Ovary (tissue), 9 donors: Measurements from ENCODE around the gene RASA2. TPM values are rescaled to one million over a fixed set of nuclear protein-coding genes. Genes with fewer than 3 reads are reported as not detected.
"Not testable (repeated sequence)": the region's sequence is repeated elsewhere in the genome, so short reads cannot be mapped to it uniquely, and the experiment has no call there.

Experiments used
- DNase-seq, 5 donors: peaks; one replicate each; pipeline ENCODE4 v3.0.0-alpha.2; 2019 to 2020
- H3K27ac ChIP-seq, 2 donors: fragments of 200-600 bp; one replicate each; pipeline versions ENCODE4 v1.5.1 to v1.8.0; 2019 to 2022
- H3K27me3 ChIP-seq: fragments of 200-600 bp; one replicate; pipeline ENCODE4 v1.8.0; 2022
- H3K36me3 ChIP-seq: fragments of 200-600 bp; sonication (generic); one replicate; pipeline ENCODE4 v1.5.1; 2019
- H3K4me1 ChIP-seq: one replicate; pipeline ENCODE4 v1.8.1; 2013; ENCODE audit warnings: mild to moderate bottlenecking, moderate library complexity; ENCODE audit not compliant: insufficient read depth
- H3K4me3 ChIP-seq: fragments of 200-600 bp; sonication (generic); one replicate; pipeline ENCODE4 v1.5.1; 2017
- H3K9me3 ChIP-seq, 2 donors: fragments of 200-600 bp in 1 of 2; sonication (generic) in 1 of 2; one replicate each; pipeline versions ENCODE4 v1.5.1 to v1.8.1; 2013 to 2019; ENCODE audit warnings: mild to moderate bottlenecking in 1 of 2, moderate library complexity in 1 of 2
- EP300 ChIP-seq: sonication (generic); formaldehyde crosslinking; IDR thresholded peaks from one replicate; pipeline ENCODE4 v1.6.1; 2017; ENCODE audit warnings: antibody characterized with exemption
- POLR2A ChIP-seq: fragments of 450-650 bp; IDR thresholded peaks from one replicate; pipeline ENCODE4 v1.6.1; 2017; ENCODE audit warnings: antibody characterized with exemption, mild to moderate bottlenecking, moderate library complexity
- WGBS, 3 donors: extraction: QIAGEN DNeasy Blood & Tissue Kit in 1 of 3; methylation state at CpG; one replicate each; pipeline versions ENCODE4 v1.1.5 to v1.1.7; 2013 to 2017; 5-methylcytosine and 5-hydroxymethylcytosine counted together
- intact Hi-C, 4 donors: fragments of 100-400 bp; cut with DNase I; formaldehyde crosslinking; loops; one replicate each; pipeline versions ENCODE4 v1.11.0 to v1.15.1; 2022 to 2023
- polyA plus RNA-seq, 2 donors: library from polyadenylated mRNA; stranded (reverse); fragments of 200-250 nt in 1 of 2; fragments of 350-450 nt in 1 of 2; fragmentation: Illumina TruSeq in 1 of 2; extraction: RNeasy Lipid Tissue Mini Kit (QIAGEN cat#74804) in 1 of 2; gene quantifications; one replicate each; pipeline ENCODE4 v1.2.3, GENCODE V29; 2013 to 2014
- total RNA-seq, 7 donors: library from RNA; depleted of rRNA in 2 of 7; stranded (reverse); fragments of >200 nt in 2 of 7; fragmentation: NEBNext Ultra II Directional in 3 of 7; extraction: Animal tissue kit (Norgen Biotek cat#: 25700) in 3 of 7; gene quantifications; one replicate each; pipeline versions ENCODE4 v1.1.0 to v1.2.4, GENCODE V29; 2016 to 2023
- TF ChIP-seq, protein P1 (sequence below), 3 donors: fragments of 450-650 bp in 2 of 3; fragments of 200-600 bp in 1 of 3; IDR thresholded peaks; one replicate each; pipeline versions ENCODE4 v1.5.1 to v1.8.0; 2016 to 2022; ENCODE audit warnings: antibody characterized with exemption in 3 of 3, mild to moderate bottlenecking in 1 of 3
- donor health status: DM: no; HTN: no; CAD: no; lungs with moderate emphysema.
- donor health status: DM: no; HTN: no; CAD: no.
- donor health status: Bipolar disorder and iron deficiency.
- donor health status: DM: yes; HTN: yes; CAD: no.
- donor health status: DM: no; HTN: no; CAD: no.
- donor health status: DM: yes; HTN: yes; CAD: no.

RASA2 gene
- total and polyA plus RNA-seq, 9 donors = 6.9 to 28.1 (median 17.6) TPM

GRCh38 chr3:141477224-141477623 is 9.6 kb upstream of the RASA2 start:
- no peak for DNase-seq
- intact Hi-C loops = loop anchor here in 1 of 4 donors (5.0 kb wide), 1 partner anchor 80 kb away; no protein-coding TSS in a partner anchor
- no peaks in the 10 kb centered on the region for H3K4me1 ChIP-seq
- H3K36me3 ChIP-seq = no peaks in the 10 kb centered on the region
- H3K4me3 ChIP-seq = no peak overlapping the region
- H3K9me3 ChIP-seq = no peaks in the 10 kb centered on the region
- H3K27me3 ChIP-seq = no peaks in the 10 kb centered on the region
- TF ChIP-seq EP300 (no peak), POLR2A (no peak)
- TF ChIP-seq, protein P1, sequence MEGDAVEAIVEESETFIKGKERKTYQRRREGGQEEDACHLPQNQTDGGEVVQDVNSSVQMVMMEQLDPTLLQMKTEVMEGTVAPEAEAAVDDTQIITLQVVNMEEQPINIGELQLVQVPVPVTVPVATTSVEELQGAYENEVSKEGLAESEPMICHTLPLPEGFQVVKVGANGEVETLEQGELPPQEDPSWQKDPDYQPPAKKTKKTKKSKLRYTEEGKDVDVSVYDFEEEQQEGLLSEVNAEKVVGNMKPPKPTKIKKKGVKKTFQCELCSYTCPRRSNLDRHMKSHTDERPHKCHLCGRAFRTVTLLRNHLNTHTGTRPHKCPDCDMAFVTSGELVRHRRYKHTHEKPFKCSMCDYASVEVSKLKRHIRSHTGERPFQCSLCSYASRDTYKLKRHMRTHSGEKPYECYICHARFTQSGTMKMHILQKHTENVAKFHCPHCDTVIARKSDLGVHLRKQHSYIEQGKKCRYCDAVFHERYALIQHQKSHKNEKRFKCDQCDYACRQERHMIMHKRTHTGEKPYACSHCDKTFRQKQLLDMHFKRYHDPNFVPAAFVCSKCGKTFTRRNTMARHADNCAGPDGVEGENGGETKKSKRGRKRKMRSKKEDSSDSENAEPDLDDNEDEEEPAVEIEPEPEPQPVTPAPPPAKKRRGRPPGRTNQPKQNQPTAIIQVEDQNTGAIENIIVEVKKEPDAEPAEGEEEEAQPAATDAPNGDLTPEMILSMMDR (IDR thresholded peaks at IDR 0.05) = no peak
- WGBS, 3 donors = 82 to 92% (median 86%) methylated on average over 4 of the region's 4 CpGs
- no peak overlapping the region for H3K27ac ChIP-seq

- no peak overlapping the region for H3K27ac ChIP-seq
- H3K27me3 ChIP-seq = no peaks in the 10 kb centered on the region
- H3K9me3 ChIP-seq = no peaks in the 10 kb centered on the region
- TF ChIP-seq POLR2A = no peak
- no peak for TF ChIP-seq EP300
- TF ChIP-seq, protein P1 (IDR thresholded peaks at IDR 0.05) = no peak
- no peak overlapping the region for H3K4me3 ChIP-seq
- no peaks in the 10 kb centered on the region for H3K4me1 ChIP-seq
- H3K36me3 ChIP-seq = no peaks in the 10 kb centered on the region
- intact Hi-C loops = loop anchor here in 1 of 4 donors (5.0 kb wide), 1 partner anchor 79 kb away; no protein-coding TSS in a partner anchor
- 70 to 80% (median 73%) methylated on average over 2 of the region's 2 CpGs for WGBS, 3 donors
- DNase-seq = no peak
Observed at GRCh38 chr3:141478139-141478538, 8.7 kb upstream of the RASA2 start.

DNA sequence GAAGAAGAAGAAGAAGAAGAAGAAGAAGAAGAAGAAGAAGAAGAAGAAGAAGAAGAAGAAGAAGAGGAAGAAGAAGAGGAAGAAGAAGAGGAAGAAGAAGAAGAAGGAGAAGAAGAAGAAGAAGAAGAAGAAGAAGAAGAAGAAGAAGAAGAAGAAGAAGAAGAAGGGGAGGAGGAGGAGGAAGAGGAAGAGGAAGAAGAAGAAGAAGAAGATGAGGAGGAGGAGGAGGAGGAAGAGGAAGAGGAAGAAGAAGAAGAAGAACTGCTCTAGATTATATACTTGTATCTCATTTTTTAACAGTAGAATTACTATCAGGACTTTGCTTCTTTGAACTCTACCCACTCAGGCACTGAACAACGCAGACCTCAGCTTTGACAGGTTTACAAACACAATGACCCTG is 8.0 kb upstream of the RASA2 start:
- H3K36me3 ChIP-seq, H3K27ac ChIP-seq, H3K9me3 ChIP-seq, H3K27me3 ChIP-seq, H3K4me1 ChIP-seq, DNase-seq, H3K4me3 ChIP-seq: not testable (repeated sequence)
- intact Hi-C loops = loop anchor here in 1 of 4 donors (5.0 kb wide), 1 partner anchor 78 kb away; no protein-coding TSS in a partner anchor
- WGBS, 3 donors = 83 to 94% (median 94%) methylated on average over 1 of the region's 1 CpG

GRCh38 chr3:141482245-141482922 is 4.4 kb upstream of the RASA2 start:
- Histone ChIP-seq H3K36me3 (no peaks in the 10 kb centered on the region), H3K4me3 (no peak overlapping the region), H3K27me3 (no peaks in the 10 kb centered on the region), H3K4me1 (no peaks in the 10 kb centered on the region), H3K27ac (no peak overlapping the region), H3K9me3 (no peaks in the 10 kb centered on the region)
- intact Hi-C loops = no loop called here
- no peak for DNase-seq
- 70 to 81% (median 72%) methylated on average over 5 of the region's 5 CpGs for WGBS, 3 donors
- TF ChIP-seq, protein P1 (IDR thresholded peaks at IDR 0.05) = no peak
- TF ChIP-seq EP300 = no peak
- TF ChIP-seq POLR2A = no peak

DNA sequence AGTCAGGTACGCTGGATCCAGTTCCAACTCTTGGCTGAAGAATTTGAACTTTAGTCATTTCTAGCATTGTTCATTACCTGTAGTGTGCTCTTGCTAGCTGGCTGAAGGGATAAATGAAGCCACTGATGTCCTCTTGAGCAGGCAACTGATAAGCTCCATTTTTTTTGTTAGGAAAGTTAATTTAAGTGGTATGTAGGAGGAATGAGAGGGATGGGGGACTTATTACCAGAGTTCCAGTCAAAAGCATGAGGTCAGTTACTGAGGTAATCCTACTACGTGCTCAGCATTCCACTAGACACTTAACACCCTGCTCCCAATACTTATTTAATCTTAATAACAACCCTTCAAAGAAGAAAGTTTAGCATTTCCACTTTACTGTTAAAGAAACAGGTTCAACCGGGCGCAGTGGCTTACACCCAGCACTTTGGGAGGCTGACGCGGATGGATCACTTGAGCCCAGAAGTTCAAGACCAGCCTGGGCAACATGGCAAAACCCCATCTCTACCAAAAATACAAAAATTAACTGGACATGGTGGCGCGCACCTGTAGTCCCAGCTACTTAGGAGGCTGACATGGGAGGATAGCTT is 2.0 kb upstream of the RASA2 start:
- DNase-seq = no peak
- Histone ChIP-seq H3K27me3 (no peaks in the 10 kb centered on the region), H3K4me3 (no peak overlapping the region), H3K36me3 (no peaks in the 10 kb centered on the region), H3K4me1 (peaks cover 3% of the 10 kb centered on the region), H3K9me3 (no peaks in the 10 kb centered on the region), H3K27ac (no peak overlapping the region)
- WGBS, 3 donors = 85 to 93% (median 87%) methylated on average over 8 of the region's 8 CpGs
- TF ChIP-seq EP300 (no peak), POLR2A (no peak)
- TF ChIP-seq, protein P1 (IDR thresholded peaks at IDR 0.05) = no peak
- intact Hi-C loops = no loop called here
